OCI-LY7 (cell line): Measurements from ENCODE around the gene KCNMA1. TPM values are rescaled to one million over a fixed set of nuclear protein-coding genes. Genes with fewer than 3 reads are reported as not detected.

Experiments used
- BruUV-seq: library from RNA; stranded (reverse); fragments of 400-500 nt; replicated peaks from 2 replicates; lab custom pipeline; 2021; lab: Mats Ljungman, UMichigan
- CTCF ChIA-PET: fragments of 300-600 bp; sonication (Branson Sonifier 250); formaldehyde crosslinking; loops from one replicate; lab custom pipeline; 2022; ENCODE audit warnings: antibody characterized with exemption; ENCODE audit not compliant: unreplicated experiment; lab: Charles Lee
- POLR2A ChIA-PET: fragments of 300-600 bp; sonication (Branson Sonifier 250); formaldehyde crosslinking; loops from one replicate; lab custom pipeline; 2022; ENCODE audit warnings: antibody characterized with exemption; lab: Charles Lee
- DNase-seq: peaks from one replicate; pipeline ENCODE4 v3.0.0-alpha.2; 2015; ENCODE audit warnings: low spot score
- H2AFZ ChIP-seq: fragments of 200-600 bp; sonication (generic), shearing (Covaris generic); 2 replicates; pipeline ENCODE4 v1.6.1; 2014; ENCODE audit warnings: mild to moderate bottlenecking, antibody characterized with exemption, low read length, moderate library complexity
- H3K27ac ChIP-seq: fragments of 200-600 bp; sonication (generic); 2 replicates; pipeline ENCODE4 v1.5.1; 2014; ENCODE audit warnings: mixed run types, low read depth, mild to moderate bottlenecking, moderate library complexity, low read length, inconsistent platforms; ENCODE audit not compliant: poor library complexity, severe bottlenecking
- H3K36me3 ChIP-seq: fragments of 200-600 bp; sonication (generic); 2 replicates; pipeline ENCODE4 v1.6.1; 2014; ENCODE audit warnings: mild to moderate bottlenecking, antibody characterized with exemption, low read length, moderate library complexity, mixed read lengths; ENCODE audit not compliant: insufficient read depth
- H3K4me1 ChIP-seq: fragments of 200-600 bp; sonication (generic); 2 replicates; pipeline ENCODE4 v1.5.1; 2014; ENCODE audit warnings: mild to moderate bottlenecking, low read length; ENCODE audit not compliant: insufficient read depth, poor library complexity, severe bottlenecking
- H3K4me2 ChIP-seq: fragments of 200-600 bp; sonication (generic); 2 replicates; pipeline ENCODE4 v1.6.1; 2014; ENCODE audit warnings: mild to moderate bottlenecking, low read length
- H3K4me3 ChIP-seq: fragments of 200-600 bp; sonication (generic); 2 replicates; pipeline ENCODE4 v1.5.1; 2014; ENCODE audit warnings: mild to moderate bottlenecking, low read depth, low read length; ENCODE audit not compliant: poor library complexity, severe bottlenecking
- H3K79me2 ChIP-seq: fragments of 200-600 bp; sonication (generic); 2 replicates; pipeline ENCODE4 v1.6.1; 2016; ENCODE audit warnings: low read depth, mild to moderate bottlenecking, low read length, moderate library complexity, mixed read lengths; ENCODE audit not compliant: insufficient read depth
- H3K9me2 ChIP-seq: fragments of 200-600 bp; sonication (generic); 2 replicates; pipeline ENCODE4 v1.6.1; 2016; ENCODE audit warnings: mild to moderate bottlenecking, low read length, mixed read lengths; ENCODE audit not compliant: insufficient read depth
- H3K9me3 ChIP-seq: fragments of 200-600 bp; sonication (generic); 2 replicates; pipeline ENCODE4 v1.6.1; 2014; ENCODE audit warnings: mild to moderate bottlenecking, mixed run types, low read length, mixed read lengths
- H4K20me1 ChIP-seq: fragments of 200-600 bp; sonication (generic); 2 replicates; pipeline ENCODE4 v1.6.1; 2014; ENCODE audit warnings: mild to moderate bottlenecking, antibody characterized with exemption, low read length, moderate library complexity, mixed read lengths; ENCODE audit not compliant: insufficient read depth
- CTCF ChIP-seq: fragments of 200-600 bp; sonication (generic); conservative IDR thresholded peaks from 2 replicates; pipeline ENCODE4 v1.5.1; 2014; ENCODE audit warnings: mild to moderate bottlenecking, antibody characterized with exemption, low read length, moderate library complexity, mixed read lengths
- EZH2phosphoT487 ChIP-seq: fragments of 200-600 bp; sonication (generic); IDR thresholded peaks from 2 replicates; pipeline ENCODE4 v1.6.1; 2018; ENCODE audit warnings: low read depth, borderline replicate concordance, mild to moderate bottlenecking, mixed run types, antibody characterized with exemption, low read length, moderate library complexity, mixed read lengths
- intact Hi-C: fragments of 100-400 bp; cut with micrococcal nuclease; formaldehyde crosslinking; loops from one replicate; pipeline ENCODE4 v1.10.0; 2022; ENCODE audit not compliant: unreplicated experiment
- total RNA-seq, 2 experiments: library from RNA; depleted of rRNA in 1 of 2; stranded (reverse); fragments of >200 nt in 1 of 2; shearing (Covaris generic) in 1 of 2; gene quantifications; 2 replicates each; pipeline ENCODE4 v1.2.3, GENCODE V29; 2014 to 2022

Gene KCNMA1
- total RNA-seq, 2 experiments from 2014 or later: not detected

- H3K27ac ChIP-seq: no peak overlapping the region
- H3K4me2 ChIP-seq: no peak overlapping the region
- no peaks in the 10 kb centered on the region for H3K79me2 ChIP-seq
- no peaks in the 10 kb centered on the region for H3K9me2 ChIP-seq
- H3K4me3 ChIP-seq: no peak overlapping the region
- H2AFZ ChIP-seq: no peak overlapping the region
- H3K36me3 ChIP-seq: no peaks in the 10 kb centered on the region
- ChIA-PET POLR2A (no interaction called here), CTCF (no interaction called here)
- no peak for DNase-seq
- no peaks in the 10 kb centered on the region for H4K20me1 ChIP-seq
- no peaks in the 10 kb centered on the region for H3K9me3 ChIP-seq
- intact Hi-C loops: no loop called here
- BruUV-seq: no TSS peak
- TF ChIP-seq CTCF: no peak
- no peak for TF ChIP-seq EZH2phosphoT487
- H3K4me1 ChIP-seq: no peaks in the 10 kb centered on the region
These were observed 281.8 kb downstream of the KCNMA1 start for GRCh38 chr10:77355844-77356243.

DNA sequence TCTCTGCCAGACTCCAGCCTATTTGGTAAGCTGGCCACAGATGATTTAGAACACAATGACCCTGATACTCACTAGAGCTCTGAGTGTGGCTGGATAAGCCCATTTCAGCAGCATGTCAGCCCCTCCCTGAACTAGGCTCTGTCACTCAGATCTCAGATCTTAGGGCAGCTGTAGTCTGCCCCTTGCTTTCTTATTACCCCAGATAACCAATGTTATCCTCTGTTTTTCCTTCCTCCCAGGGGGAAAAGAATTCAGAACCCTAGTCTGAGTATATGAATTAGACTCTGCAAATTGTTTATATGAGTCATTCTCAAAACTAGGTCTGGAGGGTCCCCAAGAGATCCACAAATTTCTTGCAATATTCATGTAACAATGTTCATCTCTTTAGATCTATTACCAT, 286.2 kb downstream of the KCNMA1 start:
- intact Hi-C loops: no loop called here
- Histone ChIP-seq H4K20me1 (no peaks in the 10 kb centered on the region), H3K4me2 (no peak overlapping the region), H3K27ac (no peak overlapping the region), H2AFZ (no peak overlapping the region), H3K4me1 (no peaks in the 10 kb centered on the region), H3K79me2 (no peaks in the 10 kb centered on the region), H3K4me3 (no peak overlapping the region), H3K36me3 (no peaks in the 10 kb centered on the region), H3K9me3 (no peaks in the 10 kb centered on the region), H3K9me2 (no peaks in the 10 kb centered on the region)
- TF ChIP-seq EZH2phosphoT487: no peak
- TF ChIP-seq CTCF: no peak
- CTCF ChIA-PET: no interaction called here
- BruUV-seq: no TSS peak
- POLR2A ChIA-PET: no interaction called here
- no peak for DNase-seq

- no peaks in the 10 kb centered on the region for H3K36me3 ChIP-seq
- no peak overlapping the region for H3K4me2 ChIP-seq
- no peak overlapping the region for H3K4me3 ChIP-seq
- intact Hi-C loops: no loop called here
- no peak overlapping the region for H3K27ac ChIP-seq
- H3K4me1 ChIP-seq: no peaks in the 10 kb centered on the region
- no peaks in the 10 kb centered on the region for H3K79me2 ChIP-seq
- no peaks in the 10 kb centered on the region for H4K20me1 ChIP-seq
- TF ChIP-seq EZH2phosphoT487 (no peak), CTCF (no peak)
- no peaks in the 10 kb centered on the region; the same call in 1 of the 2 replicates for H3K9me2 ChIP-seq
- no peak for DNase-seq
- H3K9me3 ChIP-seq: no peaks in the 10 kb centered on the region
- ChIA-PET POLR2A (no interaction called here), CTCF (no interaction called here)
- no TSS peak for BruUV-seq
- no peak overlapping the region for H2AFZ ChIP-seq
These were observed 286.9 kb downstream of the KCNMA1 start for GRCh38 chr10:77350711-77351119.
